HCT116 (cell line): ENCODE results near the gene FAM222B. TPM values are rescaled to one million over a fixed set of nuclear protein-coding genes. Genes with fewer than 3 reads are reported as not detected.

ENCODE experiments used
- ATAC-seq: fragments of 200-7000 bp; cut with Tn5 transposase; 2 replicates; pipeline ENCODE4 v1.9.1; 2020; ENCODE audit warnings: mild to moderate bottlenecking, moderate library complexity
- BruUV-seq: library from RNA; stranded (reverse); fragments of 400-500 nt; replicated peaks from 2 replicates; lab custom pipeline; 2021; lab: Mats Ljungman, UMichigan
- CTCF ChIA-PET: fragments of 300-600 bp; sonication (Branson Sonifier 250); formaldehyde crosslinking; loops from one replicate; lab custom pipeline; 2021; ENCODE audit warnings: antibody characterized with exemption; lab: Charles Lee
- POLR2A ChIA-PET: fragments of 300-600, 350-600 bp; sonication (Branson Sonifier 250); formaldehyde crosslinking; loops from one replicate; lab custom pipeline; 2021; ENCODE audit warnings: antibody characterized with exemption; lab: Charles Lee
- RAD21 ChIA-PET, 2 experiments: fragments of 300-600 bp; sonication (Branson Sonifier 250); formaldehyde crosslinking; loops; one replicate each; lab custom pipeline; 2023; ENCODE audit warnings: low total read pairs in 2 of 2; ENCODE audit not compliant: uncharacterized antibody in 2 of 2, unreplicated experiment in 2 of 2, low non-redundant PET in 1 of 2; lab: Charles Lee
- DNase-seq: peaks from one replicate; pipeline ENCODE4 v3.0.0-alpha.2; 2010; ENCODE audit warnings: low read depth, low spot score
- H2AFZ ChIP-seq: fragments of 200-600 bp; shearing (Covaris generic), sonication (generic); 2 replicates; pipeline ENCODE4 v1.6.1; 2017; ENCODE audit warnings: low read depth, mixed run types, mixed read lengths, antibody characterized with exemption, low read length; ENCODE audit not compliant: poor library complexity, severe bottlenecking
- H3K27ac ChIP-seq: 2 replicates; pipeline ENCODE4 v1.5.1; 2012; ENCODE audit warnings: low read depth, low read length
- H3K27me3 ChIP-seq: fragments of 200-600 bp; sonication (generic); 2 replicates; pipeline ENCODE4 v1.6.1; 2016; ENCODE audit warnings: mixed run types, low read length, mixed read lengths; ENCODE audit not compliant: insufficient read depth
- H3K36me3 ChIP-seq, 2 experiments: fragments of 200-500 bp in 1 of 2; fragments of 200-600 bp in 1 of 2; sonication (Bioruptor generic) in 1 of 2; sonication (generic) in 1 of 2; 2 replicates each; pipeline versions ENCODE4 v1.5.1 to v1.6.1; 2014 to 2016; ENCODE audit warnings: low read length in 2 of 2, inconsistent platforms in 1 of 2, mixed read lengths in 1 of 2, mixed run types in 1 of 2; ENCODE audit not compliant: insufficient read depth in 2 of 2, control insufficient read depth in 1 of 2
- H3K4me1 ChIP-seq, 2 experiments: fragments of 200-600 bp in 1 of 2; sonication (generic) in 1 of 2; 2 replicates each; pipeline versions ENCODE4 v1.5.1 to v1.6.1; 2012 to 2017; ENCODE audit warnings: low read length in 2 of 2, inconsistent platforms in 1 of 2, mild to moderate bottlenecking in 1 of 2, mixed read lengths in 1 of 2, mixed run types in 1 of 2, moderate library complexity in 1 of 2; ENCODE audit not compliant: insufficient read depth in 2 of 2, control insufficient read depth in 1 of 2
- H3K4me2 ChIP-seq: fragments of 200-600 bp; sonication (generic); 2 replicates; pipeline ENCODE4 v1.6.1; 2017; ENCODE audit warnings: mixed run types, low read length, mixed read lengths
- H3K4me3 ChIP-seq, 2 experiments: fragments of 200-600 bp in 1 of 2; sonication (generic) in 1 of 2; replicated peaks in 1 of 2; 2 replicates each; pipeline ENCODE4 v1.5.1; 2011 to 2016; ENCODE audit warnings: low read length in 2 of 2, control low read depth in 1 of 2, low read depth in 1 of 2, mild to moderate bottlenecking in 1 of 2, mixed read lengths in 1 of 2, mixed run types in 1 of 2
- H3K79me2 ChIP-seq: fragments of 200-600 bp; sonication (generic); 2 replicates; pipeline ENCODE4 v1.6.1; 2017; ENCODE audit warnings: mild to moderate bottlenecking, mixed run types, low read length, moderate library complexity, mixed read lengths; ENCODE audit not compliant: insufficient read depth
- H3K9ac ChIP-seq: fragments of 200-600 bp; sonication (generic); 2 replicates; pipeline ENCODE4 v1.6.1; 2016; ENCODE audit warnings: low read length, mixed read lengths
- H3K9me2 ChIP-seq: fragments of 200-600 bp; sonication (generic), shearing (Covaris generic); 2 replicates; pipeline ENCODE4 v1.6.1; 2017; ENCODE audit warnings: mixed run types, mild to moderate bottlenecking, moderate library complexity; ENCODE audit not compliant: insufficient read depth
- H3K9me3 ChIP-seq, 2 experiments: fragments of 200-500 bp in 1 of 2; fragments of 200-600 bp in 1 of 2; sonication (Bioruptor generic) in 1 of 2; sonication (generic) in 1 of 2; 2 replicates each; pipeline ENCODE4 v1.6.1; 2014 to 2017; ENCODE audit warnings: low read length in 2 of 2, mixed read lengths in 2 of 2, inconsistent platforms in 1 of 2, low read depth in 1 of 2, mild to moderate bottlenecking in 1 of 2, mixed run types in 1 of 2, moderate library complexity in 1 of 2; ENCODE audit not compliant: control insufficient read depth in 1 of 2, insufficient read depth in 1 of 2
- H4K20me1 ChIP-seq: fragments of 200-600 bp; sonication (generic), shearing (Covaris generic); 2 replicates; pipeline ENCODE4 v1.6.1; 2017; ENCODE audit warnings: mixed run types, mild to moderate bottlenecking, moderate library complexity; ENCODE audit not compliant: insufficient read depth
- CBX3 ChIP-seq: IDR thresholded peaks from 2 replicates; pipeline ENCODE4 v1.6.1; 2012; ENCODE audit warnings: low read depth
- CEBPB ChIP-seq: IDR thresholded peaks from 2 replicates; pipeline ENCODE4 v1.6.1; 2012; ENCODE audit warnings: low read depth
- EGR1 ChIP-seq: IDR thresholded peaks from 2 replicates; pipeline ENCODE4 v1.6.1; 2012; ENCODE audit warnings: low read depth
- ELF1 ChIP-seq: IDR thresholded peaks from 2 replicates; pipeline ENCODE4 v1.6.1; 2012; ENCODE audit warnings: low read depth, borderline replicate concordance
- FOSL1 ChIP-seq: IDR thresholded peaks from 2 replicates; pipeline ENCODE4 v1.6.1; 2012; ENCODE audit warnings: low read depth
- POLR2A ChIP-seq: IDR thresholded peaks from 2 replicates; pipeline ENCODE4 v1.7.0; 2011; ENCODE audit warnings: borderline replicate concordance; ENCODE audit not compliant: insufficient read depth, insufficient read length; ENCODE audit errors: extremely low read depth
- POLR2AphosphoS5 ChIP-seq: IDR thresholded peaks from 2 replicates; pipeline ENCODE4 v1.6.1; 2011; ENCODE audit warnings: mild to moderate bottlenecking, low read depth, low read length, moderate library complexity
- RAD21 ChIP-seq: IDR thresholded peaks from 2 replicates; pipeline ENCODE4 v1.6.1; 2012; ENCODE audit warnings: low read depth, mild to moderate bottlenecking
- SP1 ChIP-seq: IDR thresholded peaks from 2 replicates; pipeline ENCODE4 v1.6.1; 2012; ENCODE audit warnings: low read depth
- SRF ChIP-seq: IDR thresholded peaks from 2 replicates; pipeline ENCODE4 v1.6.1; 2012; ENCODE audit warnings: low read depth
- TCF7L2 ChIP-seq: IDR thresholded peaks from 2 replicates; pipeline ENCODE4 v1.7.0; 2011; ENCODE audit warnings: borderline replicate concordance, inconsistent platforms; ENCODE audit not compliant: insufficient read depth, insufficient read length; ENCODE audit errors: extremely low read depth
- YY1 ChIP-seq: IDR thresholded peaks from 2 replicates; pipeline ENCODE4 v1.6.1; 2011; ENCODE audit warnings: low read length, low read depth, moderate library complexity, mild to moderate bottlenecking; ENCODE audit not compliant: insufficient replicate concordance; ENCODE audit errors: extremely low read depth
- ZFX ChIP-seq: fragments of 450-650 bp; IDR thresholded peaks from 2 replicates; pipeline ENCODE4 v1.6.1; 2017
- ZNF274 ChIP-seq: fragments of 200-500 bp; sonication (Bioruptor generic); IDR thresholded peaks from 2 replicates; pipeline ENCODE4 v1.6.1; 2014; ENCODE audit warnings: mild to moderate bottlenecking, low read depth, low read length, inconsistent platforms
- intact Hi-C: fragments of 100-400 bp; cut with micrococcal nuclease; formaldehyde crosslinking; loops from 2 replicates; pipeline ENCODE4 v1.10.0; 2022
- total RNA-seq: library from RNA; stranded (reverse); gene quantifications from one replicate; pipeline ENCODE4 v1.2.1, GENCODE V29; 2021; ENCODE audit not compliant: unreplicated experiment
- TF ChIP-seq, protein P1 (sequence below): IDR thresholded peaks from 2 replicates; pipeline ENCODE4 v1.6.1; 2012
- TF ChIP-seq, protein P2 (sequence below): IDR thresholded peaks from 2 replicates; pipeline ENCODE4 v1.6.1; 2011; ENCODE audit warnings: mild to moderate bottlenecking, low read length, moderate library complexity; ENCODE audit not compliant: insufficient replicate concordance; ENCODE audit errors: extremely low read depth
- TF ChIP-seq, protein P3 (sequence below), 3 experiments: fragments of 200-600 bp in 1 of 3; sonication (generic) in 1 of 3; IDR thresholded peaks in 2 of 3; conservative IDR thresholded peaks in 1 of 3; 2 replicates each; pipeline ENCODE4 v1.5.1; 2012 to 2017; ENCODE audit warnings: low read depth in 2 of 3, low read length in 2 of 3, antibody characterized with exemption in 1 of 3, borderline replicate concordance in 1 of 3, control low read depth in 1 of 3, mild to moderate bottlenecking in 1 of 3, mixed read lengths in 1 of 3, mixed run types in 1 of 3, moderate library complexity in 1 of 3; ENCODE audit not compliant: insufficient read depth in 1 of 3
- TF ChIP-seq, protein P4 (sequence below): IDR thresholded peaks from 2 replicates; pipeline ENCODE4 v1.6.1; 2012; ENCODE audit warnings: low read depth

The FAM222B gene
- total RNA-seq, 1 experiment from 2014 or later: 22.7 TPM

DNA sequence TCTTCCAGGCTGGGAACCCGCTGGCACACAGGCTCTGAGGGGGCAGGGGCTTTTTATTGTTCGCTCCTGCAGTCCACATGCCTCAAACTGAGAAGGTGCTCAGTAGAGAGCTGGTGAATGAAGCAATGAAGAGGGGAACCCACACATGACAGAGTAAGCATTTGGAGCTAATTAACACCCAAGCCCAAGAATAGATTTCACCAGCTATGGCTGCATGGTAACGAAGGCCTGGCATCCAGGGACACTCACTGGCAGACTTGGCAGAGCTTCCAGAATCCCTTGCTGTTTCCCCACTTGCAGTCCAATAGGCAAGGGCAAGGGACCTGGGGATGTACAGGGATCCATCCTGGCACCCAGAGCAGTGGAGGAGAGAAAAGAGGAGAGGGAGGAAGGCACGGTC, 42.8 kb upstream of the FAM222B start:
- Histone ChIP-seq H3K36me3 (peaks cover 0 to 4% of the 10 kb centered on the region in 2 experiments; a peak in 2 of 4 replicates), H2AFZ (no peak overlapping the region), H3K9me2 (no peaks in the 10 kb centered on the region), H3K9ac (no peak overlapping the region), H3K79me2 (no peaks in the 10 kb centered on the region), H4K20me1 (no peaks in the 10 kb centered on the region), H3K27ac (no peak overlapping the region), H3K4me1 (no peaks in the 10 kb centered on the region), H3K27me3 (no peaks in the 10 kb centered on the region), H3K4me3 (no peak overlapping the region), H3K9me3 (no peaks in the 10 kb centered on the region), H3K4me2 (no peak overlapping the region)
- ATAC-seq (no peak), DNase-seq (no peak)
- no peak for TF ChIP-seq RAD21
- no peak for TF ChIP-seq CBX3
- TF ChIP-seq TCF7L2: no peak
- TF ChIP-seq, protein P1, sequence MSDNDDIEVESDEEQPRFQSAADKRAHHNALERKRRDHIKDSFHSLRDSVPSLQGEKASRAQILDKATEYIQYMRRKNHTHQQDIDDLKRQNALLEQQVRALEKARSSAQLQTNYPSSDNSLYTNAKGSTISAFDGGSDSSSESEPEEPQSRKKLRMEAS: no peak
- TF ChIP-seq, protein P2, sequence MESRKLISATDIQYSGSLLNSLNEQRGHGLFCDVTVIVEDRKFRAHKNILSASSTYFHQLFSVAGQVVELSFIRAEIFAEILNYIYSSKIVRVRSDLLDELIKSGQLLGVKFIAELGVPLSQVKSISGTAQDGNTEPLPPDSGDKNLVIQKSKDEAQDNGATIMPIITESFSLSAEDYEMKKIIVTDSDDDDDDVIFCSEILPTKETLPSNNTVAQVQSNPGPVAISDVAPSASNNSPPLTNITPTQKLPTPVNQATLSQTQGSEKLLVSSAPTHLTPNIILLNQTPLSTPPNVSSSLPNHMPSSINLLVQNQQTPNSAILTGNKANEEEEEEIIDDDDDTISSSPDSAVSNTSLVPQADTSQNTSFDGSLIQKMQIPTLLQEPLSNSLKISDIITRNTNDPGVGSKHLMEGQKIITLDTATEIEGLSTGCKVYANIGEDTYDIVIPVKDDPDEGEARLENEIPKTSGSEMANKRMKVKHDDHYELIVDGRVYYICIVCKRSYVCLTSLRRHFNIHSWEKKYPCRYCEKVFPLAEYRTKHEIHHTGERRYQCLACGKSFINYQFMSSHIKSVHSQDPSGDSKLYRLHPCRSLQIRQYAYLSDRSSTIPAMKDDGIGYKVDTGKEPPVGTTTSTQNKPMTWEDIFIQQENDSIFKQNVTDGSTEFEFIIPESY: no peak
- TF ChIP-seq SRF: no peak
- TF ChIP-seq, protein P3, sequence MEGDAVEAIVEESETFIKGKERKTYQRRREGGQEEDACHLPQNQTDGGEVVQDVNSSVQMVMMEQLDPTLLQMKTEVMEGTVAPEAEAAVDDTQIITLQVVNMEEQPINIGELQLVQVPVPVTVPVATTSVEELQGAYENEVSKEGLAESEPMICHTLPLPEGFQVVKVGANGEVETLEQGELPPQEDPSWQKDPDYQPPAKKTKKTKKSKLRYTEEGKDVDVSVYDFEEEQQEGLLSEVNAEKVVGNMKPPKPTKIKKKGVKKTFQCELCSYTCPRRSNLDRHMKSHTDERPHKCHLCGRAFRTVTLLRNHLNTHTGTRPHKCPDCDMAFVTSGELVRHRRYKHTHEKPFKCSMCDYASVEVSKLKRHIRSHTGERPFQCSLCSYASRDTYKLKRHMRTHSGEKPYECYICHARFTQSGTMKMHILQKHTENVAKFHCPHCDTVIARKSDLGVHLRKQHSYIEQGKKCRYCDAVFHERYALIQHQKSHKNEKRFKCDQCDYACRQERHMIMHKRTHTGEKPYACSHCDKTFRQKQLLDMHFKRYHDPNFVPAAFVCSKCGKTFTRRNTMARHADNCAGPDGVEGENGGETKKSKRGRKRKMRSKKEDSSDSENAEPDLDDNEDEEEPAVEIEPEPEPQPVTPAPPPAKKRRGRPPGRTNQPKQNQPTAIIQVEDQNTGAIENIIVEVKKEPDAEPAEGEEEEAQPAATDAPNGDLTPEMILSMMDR (IDR thresholded peaks at IDR 0.05 in 2 of 3, conservative IDR thresholded peaks at IDR 0.05 in 1 of 3; ENCODE audit: borderline replicate concordance in 1 of 3, insufficient read depth in 1 of 3, low read depth in 2 of 3, low read length in 2 of 3): no peak
- no peak for TF ChIP-seq ZNF274
- TF ChIP-seq POLR2A: no peak
- TF ChIP-seq POLR2AphosphoS5: no peak
- TF ChIP-seq ELF1: no peak
- TF ChIP-seq, protein P4, sequence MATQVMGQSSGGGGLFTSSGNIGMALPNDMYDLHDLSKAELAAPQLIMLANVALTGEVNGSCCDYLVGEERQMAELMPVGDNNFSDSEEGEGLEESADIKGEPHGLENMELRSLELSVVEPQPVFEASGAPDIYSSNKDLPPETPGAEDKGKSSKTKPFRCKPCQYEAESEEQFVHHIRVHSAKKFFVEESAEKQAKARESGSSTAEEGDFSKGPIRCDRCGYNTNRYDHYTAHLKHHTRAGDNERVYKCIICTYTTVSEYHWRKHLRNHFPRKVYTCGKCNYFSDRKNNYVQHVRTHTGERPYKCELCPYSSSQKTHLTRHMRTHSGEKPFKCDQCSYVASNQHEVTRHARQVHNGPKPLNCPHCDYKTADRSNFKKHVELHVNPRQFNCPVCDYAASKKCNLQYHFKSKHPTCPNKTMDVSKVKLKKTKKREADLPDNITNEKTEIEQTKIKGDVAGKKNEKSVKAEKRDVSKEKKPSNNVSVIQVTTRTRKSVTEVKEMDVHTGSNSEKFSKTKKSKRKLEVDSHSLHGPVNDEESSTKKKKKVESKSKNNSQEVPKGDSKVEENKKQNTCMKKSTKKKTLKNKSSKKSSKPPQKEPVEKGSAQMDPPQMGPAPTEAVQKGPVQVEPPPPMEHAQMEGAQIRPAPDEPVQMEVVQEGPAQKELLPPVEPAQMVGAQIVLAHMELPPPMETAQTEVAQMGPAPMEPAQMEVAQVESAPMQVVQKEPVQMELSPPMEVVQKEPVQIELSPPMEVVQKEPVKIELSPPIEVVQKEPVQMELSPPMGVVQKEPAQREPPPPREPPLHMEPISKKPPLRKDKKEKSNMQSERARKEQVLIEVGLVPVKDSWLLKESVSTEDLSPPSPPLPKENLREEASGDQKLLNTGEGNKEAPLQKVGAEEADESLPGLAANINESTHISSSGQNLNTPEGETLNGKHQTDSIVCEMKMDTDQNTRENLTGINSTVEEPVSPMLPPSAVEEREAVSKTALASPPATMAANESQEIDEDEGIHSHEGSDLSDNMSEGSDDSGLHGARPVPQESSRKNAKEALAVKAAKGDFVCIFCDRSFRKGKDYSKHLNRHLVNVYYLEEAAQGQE: no peak
- TF ChIP-seq ZFX: no peak
- no peak for TF ChIP-seq YY1
- no peak for TF ChIP-seq CEBPB
- no peak for TF ChIP-seq EGR1
- TF ChIP-seq FOSL1: no peak
- no peak for TF ChIP-seq SP1
- intact Hi-C loops: no loop called here
- BruUV-seq: no TSS peak
- CTCF ChIA-PET: no interaction called here
- POLR2A ChIA-PET: no interaction called here
- RAD21 ChIA-PET: no interaction called here
